Ovary (tissue), 3 donors: ENCODE data around the gene CFAP299.

Experiments
- EP300 ChIP-seq: sonication (generic); formaldehyde crosslinking; IDR thresholded peaks from one replicate; pipeline ENCODE4 v1.6.1; 2017; ENCODE audit warnings: antibody characterized with exemption
- POLR2A ChIP-seq: fragments of 450-650 bp; IDR thresholded peaks from one replicate; pipeline ENCODE4 v1.6.1; 2017; ENCODE audit warnings: antibody characterized with exemption, mild to moderate bottlenecking, moderate library complexity
- TF ChIP-seq, protein P1 (sequence below), 3 donors: fragments of 450-650 bp in 2 of 3; fragments of 200-600 bp in 1 of 3; IDR thresholded peaks; one replicate each; pipeline versions ENCODE4 v1.5.1 to v1.8.0; 2016 to 2022; ENCODE audit warnings: antibody characterized with exemption in 3 of 3, mild to moderate bottlenecking in 1 of 3
- donor health status: DM: no; HTN: no; CAD: no.

DNA sequence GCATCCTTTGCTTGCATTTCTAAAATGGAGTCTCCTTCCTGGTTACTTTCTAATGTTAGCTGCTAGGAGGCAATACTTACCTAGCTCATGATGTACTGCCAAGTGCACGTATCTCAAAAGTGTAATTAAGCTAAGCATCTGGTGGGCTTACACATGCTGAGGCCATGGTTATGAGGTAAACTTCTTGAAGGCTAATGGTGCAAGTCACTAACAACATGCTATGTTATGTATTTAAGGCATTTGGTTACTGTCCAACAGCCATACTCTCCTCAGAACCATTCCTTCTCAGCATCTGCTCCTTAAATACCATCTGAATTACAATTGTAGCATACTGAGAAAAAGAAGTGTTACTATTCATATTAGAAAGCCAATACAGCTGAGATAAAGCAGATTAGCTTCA is 376.4 kb downstream of the CFAP299 start:
- TF ChIP-seq, protein P1, sequence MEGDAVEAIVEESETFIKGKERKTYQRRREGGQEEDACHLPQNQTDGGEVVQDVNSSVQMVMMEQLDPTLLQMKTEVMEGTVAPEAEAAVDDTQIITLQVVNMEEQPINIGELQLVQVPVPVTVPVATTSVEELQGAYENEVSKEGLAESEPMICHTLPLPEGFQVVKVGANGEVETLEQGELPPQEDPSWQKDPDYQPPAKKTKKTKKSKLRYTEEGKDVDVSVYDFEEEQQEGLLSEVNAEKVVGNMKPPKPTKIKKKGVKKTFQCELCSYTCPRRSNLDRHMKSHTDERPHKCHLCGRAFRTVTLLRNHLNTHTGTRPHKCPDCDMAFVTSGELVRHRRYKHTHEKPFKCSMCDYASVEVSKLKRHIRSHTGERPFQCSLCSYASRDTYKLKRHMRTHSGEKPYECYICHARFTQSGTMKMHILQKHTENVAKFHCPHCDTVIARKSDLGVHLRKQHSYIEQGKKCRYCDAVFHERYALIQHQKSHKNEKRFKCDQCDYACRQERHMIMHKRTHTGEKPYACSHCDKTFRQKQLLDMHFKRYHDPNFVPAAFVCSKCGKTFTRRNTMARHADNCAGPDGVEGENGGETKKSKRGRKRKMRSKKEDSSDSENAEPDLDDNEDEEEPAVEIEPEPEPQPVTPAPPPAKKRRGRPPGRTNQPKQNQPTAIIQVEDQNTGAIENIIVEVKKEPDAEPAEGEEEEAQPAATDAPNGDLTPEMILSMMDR (IDR thresholded peaks at IDR 0.05) = no peak
- TF ChIP-seq POLR2A (no peak), EP300 (no peak)
